HG03439 (cell line): ENCODE results near the gene RND3.

Source experiments
- ATAC-seq: cut with Tn5 transposase; IDR thresholded peaks from one replicate; pipeline ENCODE4 v1.9.1; 2021; ENCODE audit warnings: mild to moderate bottlenecking, moderate library complexity; ENCODE audit not compliant: unreplicated experiment

Gene RND3

DNA sequence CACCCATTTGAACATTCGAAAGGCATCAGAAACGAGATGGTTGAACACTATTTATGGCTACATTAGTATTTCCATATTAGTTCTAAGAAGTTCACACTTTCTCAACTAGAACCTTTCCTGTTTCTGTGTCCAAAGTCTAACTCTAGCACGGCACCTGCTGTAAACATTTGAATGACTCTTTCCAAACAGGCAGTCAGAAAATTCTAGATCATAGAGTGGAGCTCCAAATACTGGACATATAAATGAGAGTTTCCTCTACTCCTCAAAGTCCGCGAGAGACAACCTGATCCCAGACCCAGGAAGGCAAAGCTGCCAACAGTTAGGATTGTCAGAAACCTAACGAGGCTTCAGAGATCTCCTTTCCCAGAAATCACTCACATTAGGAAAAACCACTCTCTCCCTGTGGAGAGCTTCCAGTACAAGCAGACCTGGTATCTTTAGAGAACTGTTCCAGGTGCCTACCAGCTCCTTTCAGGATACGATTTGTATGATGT is 10.6 kb downstream of the RND3 start:
- ATAC-seq: no peak

DNA sequence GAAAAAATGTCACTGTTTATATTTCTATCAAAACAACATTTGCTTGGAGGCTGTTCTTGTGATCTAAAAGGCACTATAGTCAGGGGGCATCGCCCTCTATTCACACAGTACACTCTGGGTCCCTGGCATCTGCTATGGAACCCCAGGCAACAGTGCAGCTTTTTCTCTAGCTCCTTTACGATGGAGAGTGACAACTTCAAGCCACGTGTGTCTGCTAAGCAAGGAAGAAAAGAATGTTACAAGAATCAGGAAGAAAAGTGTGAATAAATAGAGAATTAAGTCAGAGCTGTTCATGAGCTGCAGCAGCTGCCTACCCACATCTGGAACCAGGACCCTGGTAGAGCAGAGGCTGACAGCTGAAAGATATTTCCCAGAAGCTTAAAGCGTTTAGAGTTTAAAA is 11.2 kb downstream of the RND3 start:
- no peak for ATAC-seq

DNA sequence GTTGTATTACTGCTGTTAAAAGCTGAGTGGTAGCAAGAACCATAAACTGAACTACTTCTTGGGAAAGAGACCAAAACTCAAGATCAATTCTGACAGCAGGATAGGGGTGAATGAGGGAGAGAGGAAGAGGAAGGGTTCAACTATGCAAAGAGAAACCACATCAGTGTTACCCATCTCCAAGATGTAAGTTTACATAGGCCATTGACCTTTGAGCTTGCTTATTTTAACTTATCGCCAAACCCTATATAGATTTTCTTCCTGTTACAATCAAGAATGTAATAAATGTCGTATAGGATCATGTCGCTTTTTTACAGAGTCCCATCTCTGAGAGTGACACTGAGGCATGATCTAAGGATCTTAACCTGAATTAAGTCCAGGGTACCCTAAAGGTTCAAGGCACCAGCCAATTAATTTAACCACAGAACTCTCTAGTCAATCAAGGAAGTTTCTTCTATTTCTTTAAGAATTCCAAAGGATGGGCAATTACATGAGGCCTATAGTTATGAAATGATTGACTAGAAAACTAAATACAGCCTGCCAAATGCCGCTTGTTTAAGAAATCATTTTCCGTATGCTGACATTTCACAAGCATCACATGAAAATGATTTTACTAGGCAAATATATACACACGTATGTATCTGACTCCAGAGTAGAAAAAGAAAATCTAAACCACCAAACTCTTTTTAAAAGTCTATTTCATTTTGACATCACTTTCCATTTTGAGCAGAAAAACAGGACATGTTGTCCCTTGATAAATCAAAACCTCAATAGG is 11.8 kb downstream of the RND3 start:
- no peak for ATAC-seq

DNA sequence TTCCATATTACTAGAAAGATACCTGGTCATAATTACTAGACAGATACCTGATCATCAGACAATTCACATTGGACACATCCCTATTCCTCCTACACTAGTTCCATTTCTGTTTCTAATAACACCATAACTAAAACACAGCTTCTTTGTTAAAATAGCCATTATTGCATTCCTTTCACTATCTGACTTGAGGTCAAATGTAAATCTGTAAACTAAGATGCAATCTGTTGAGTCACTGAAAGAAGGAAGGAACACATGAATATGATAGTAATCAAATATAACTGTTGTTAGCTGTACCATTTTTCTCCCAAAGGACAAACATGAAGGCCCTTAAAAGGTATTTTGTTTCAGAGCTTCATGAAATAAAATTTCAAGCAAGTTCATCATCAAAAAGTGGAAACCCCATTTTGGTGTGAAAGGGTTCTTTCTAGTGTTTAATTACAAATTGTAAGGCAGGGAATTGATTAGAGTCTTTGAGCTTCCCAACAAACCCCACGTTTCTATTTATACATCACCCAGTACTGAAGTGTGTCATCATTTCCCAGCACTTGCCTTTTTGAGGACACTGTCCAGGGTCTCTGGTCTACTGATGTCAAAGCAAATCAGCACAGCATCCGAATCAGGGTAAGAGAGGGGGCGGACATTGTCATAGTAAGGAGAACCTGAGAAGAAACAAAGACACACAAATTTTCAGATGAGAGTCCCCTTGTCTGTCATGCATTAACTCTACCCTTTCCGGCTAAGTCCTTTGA is 13.0 kb downstream of the RND3 start:
- ATAC-seq: no peak

- no peak for ATAC-seq
These were observed 13.7 kb downstream of the RND3 start for GRCh38 chr2:150473767-150474166.

DNA sequence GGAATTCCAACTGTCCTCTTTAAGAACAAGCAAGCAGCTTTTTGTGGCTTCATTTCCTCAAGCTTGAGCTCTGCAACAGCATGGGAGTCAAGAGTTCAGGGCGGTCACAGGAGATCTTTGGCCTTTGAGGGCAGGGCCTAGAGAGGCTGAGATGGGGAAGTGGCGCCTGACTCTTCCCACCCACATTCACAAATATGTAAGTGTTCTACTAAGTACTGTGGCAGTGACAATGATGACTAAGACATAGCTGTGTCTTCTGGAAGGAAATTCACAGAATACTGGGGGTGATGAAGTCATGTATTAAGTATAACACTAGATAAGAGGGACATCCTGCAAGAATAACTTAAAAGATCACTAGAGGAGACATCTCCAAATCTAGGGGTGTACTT is 15.0 kb downstream of the RND3 start:
- ATAC-seq: peak; percentile 61

DNA sequence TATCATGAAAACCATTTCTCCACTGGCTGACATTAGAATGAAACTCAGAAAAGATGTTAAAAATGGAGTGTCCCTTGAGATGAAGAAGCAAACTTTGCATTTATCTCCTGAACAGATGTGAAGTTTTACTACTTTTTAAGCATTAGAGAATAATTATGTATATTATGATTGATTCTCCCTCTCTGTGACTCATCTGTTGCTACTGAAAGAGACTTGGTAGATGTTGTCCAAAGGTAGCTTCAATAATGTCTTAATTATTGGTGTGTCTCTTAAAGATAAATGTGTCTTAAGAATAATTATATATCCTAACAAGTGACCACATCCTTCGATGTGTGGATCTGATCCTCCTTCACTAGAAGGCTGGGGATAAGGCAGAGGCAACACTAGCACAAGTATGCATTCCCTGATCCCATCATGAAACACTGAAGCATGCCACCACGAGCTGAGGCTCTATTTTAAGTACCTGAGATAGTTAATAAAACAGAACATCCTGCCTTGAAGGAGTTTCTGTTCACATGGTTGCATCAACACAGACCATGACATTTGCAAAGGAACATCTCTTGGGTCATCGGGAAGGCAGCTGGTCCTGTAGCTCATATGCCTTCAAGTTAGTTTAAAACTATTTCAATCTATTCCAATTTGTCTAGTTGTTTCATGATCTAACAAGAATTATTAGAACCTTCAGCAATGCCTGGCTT is 15.5 kb downstream of the RND3 start:
- no peak for ATAC-seq

- no peak for ATAC-seq
These were observed 17.0 kb downstream of the RND3 start for GRCh38 chr2:150470435-150470834.

DNA sequence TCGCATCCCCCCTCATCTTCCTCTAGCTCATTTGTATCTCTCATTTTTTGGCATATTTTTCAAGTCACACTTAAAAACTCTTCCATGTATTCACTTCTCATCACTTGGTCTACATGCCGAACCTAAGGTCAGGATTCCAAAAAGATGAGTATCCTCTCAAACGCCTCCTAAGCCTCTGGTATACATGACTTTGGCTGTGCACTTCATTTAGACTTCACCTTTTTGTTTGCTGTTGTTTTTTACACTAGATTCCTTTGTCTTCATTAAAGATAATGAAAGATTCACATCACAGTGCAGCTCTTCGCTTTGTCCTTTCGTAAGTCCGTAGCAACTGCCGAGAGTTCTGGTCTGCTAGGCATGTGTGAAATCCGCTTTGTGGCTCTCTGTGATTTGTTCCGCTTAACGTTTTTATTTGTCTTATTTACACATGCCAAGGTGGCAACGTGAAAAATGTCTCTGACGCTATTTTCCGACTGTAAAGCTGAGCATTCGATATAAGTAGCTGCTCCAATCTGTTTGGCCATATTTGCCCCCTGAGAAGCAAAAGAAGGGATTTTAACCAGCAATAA is 17.7 kb downstream of the RND3 start:
- ATAC-seq: no peak

DNA sequence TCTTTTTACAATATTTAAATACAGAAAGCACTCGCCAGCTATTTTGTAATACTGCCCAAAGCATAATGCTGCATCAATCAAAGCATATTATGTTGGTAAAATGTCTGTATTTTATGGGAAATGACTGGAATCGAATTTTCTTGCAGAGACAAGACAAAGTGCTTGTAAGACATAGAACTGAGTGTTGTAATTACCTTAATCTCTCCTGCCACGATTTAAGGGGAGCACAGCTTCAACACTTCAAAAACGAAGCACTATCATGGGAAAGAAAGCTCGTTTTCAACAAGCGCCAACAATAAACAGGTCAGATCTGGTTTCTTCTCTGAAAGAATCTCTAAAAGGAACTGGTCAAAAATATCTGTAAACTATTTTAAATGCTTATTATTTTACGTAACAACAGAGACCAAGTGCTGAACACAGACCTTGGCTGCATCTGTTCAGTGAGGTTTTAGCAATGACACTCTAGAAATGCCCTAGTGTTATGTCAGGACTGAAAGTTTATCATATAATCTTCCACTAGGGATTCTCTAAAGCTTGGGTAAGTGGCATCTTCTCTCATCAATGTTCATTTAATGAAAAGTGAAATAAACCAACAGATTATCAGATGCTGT is 19.0 kb downstream of the RND3 start:
- ATAC-seq: no peak

GRCh38 chr2:150467621-150467963 is 19.9 kb downstream of the RND3 start:
- ATAC-seq: no peak

DNA sequence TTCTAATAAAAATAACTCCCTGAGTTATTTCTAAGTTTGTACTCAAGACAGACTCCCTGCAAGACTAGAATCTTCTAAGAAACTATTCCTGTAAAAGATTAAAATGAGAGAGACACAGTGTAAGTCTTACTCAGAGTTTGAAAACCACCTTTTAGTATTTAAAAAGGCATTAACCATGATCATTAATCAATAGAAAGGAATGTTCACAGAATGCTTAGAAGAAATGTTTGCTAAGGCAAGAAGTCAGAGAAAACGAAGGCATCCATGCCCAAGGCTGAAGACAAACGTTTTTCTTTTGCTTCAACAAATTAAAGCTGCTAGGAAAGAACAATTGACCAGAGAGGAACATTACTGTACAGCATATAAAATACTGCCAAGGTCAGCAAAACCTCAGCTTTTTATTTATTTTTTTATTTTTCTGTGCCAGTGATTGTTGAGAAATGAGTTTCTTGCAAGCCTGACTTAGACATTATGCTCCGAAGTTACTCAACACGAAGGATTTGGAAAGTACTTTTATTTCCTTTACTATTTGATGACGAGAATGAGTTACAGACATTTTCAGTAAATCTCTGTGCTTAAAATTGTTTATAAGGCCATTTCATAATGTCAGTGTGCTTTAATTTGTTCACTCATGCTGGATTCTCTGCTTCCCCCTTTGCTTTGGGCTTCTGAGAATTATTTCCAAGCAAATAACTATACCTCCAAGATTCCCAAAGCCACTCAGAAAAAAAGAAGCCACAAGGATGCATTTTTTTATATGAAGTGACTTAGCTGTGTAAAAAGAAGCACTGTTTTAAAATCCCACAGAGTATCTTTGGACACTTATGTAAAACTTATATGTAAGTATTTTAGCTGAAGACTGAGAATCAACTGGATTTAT is 20.5 kb downstream of the RND3 start:
- no peak for ATAC-seq

DNA sequence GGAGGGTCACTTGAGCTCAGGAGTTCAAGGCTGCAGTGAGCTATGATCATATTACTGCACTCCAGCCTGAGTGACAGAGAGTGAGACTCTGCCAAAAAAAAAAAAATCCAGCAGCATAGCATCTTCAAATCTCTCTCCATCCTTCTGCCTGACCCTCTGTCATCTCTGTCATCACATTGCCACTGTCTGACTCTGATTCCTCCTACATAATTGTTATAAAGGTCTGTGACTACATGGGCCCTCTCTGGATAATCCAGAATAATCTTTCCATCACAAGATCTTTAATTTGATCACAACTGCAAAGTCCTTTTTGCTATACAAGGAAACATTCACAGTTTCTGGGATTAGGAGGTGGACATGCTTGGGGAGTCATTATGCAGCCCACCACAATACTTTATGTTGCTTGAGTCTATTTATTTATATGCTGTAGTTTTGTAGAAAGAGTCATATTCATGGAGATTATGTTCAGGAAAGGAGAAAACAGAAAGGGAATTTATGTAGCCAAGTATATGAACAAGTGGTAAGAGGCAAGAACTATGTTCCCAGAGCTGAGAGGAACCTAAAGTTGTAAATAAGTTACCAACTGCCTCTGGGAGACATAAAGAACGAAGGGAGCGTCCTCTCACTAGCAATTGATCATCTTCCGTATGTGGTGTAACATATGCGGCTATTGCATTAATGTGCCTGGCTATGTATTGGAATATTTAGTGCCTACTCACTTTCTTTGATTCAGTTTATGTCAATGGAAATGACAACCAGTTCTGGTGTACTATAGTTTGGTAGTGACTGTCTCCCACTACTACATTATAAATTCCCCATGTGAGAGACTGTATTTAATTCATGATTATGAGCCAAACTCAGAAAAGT is 21.5 kb downstream of the RND3 start:
- no peak for ATAC-seq

GRCh38 chr2:150464986-150465385 is 22.5 kb downstream of the RND3 start:
- no peak for ATAC-seq

DNA sequence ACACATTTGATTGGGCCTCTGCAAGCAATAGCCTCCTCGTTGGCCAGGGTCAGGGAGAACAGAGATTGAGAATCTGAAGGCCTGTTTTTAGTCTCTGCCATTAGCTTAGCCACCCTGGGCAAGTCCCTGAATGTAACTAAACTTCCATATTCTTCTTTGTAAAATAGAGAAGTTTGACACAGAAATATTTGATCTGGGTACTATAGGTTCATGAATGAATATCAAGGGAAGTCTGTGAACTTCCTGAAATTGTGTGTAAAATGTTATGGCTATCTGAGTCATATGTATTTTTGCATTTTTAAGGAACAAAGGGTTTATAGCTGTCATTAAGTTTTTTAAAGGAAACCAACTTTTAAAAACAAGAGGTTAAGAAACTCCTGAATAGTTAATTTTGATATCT is 23.2 kb downstream of the RND3 start:
- no peak for ATAC-seq

- ATAC-seq: no peak
These were observed 24.7 kb downstream of the RND3 start for GRCh38 chr2:150462770-150463169.

DNA sequence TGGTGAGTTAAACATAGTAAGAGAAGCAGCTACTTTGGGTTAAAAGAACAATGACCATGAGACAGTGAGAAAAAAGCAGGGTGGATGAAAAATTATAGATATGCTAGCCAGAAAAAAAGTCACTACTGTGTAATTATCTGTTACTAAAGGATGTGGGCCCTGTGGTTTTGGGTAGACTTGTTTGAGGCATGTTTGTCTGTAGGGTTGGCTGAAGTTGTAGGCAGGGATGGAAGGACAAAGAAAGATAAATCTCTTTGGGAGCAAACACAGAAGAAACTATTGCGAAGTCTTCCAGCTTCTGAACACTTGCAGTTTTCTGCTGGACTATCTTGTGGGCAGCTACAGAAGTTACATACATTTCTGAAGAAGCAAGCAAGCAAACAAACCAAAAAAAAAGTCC is 28.2 kb downstream of the RND3 start:
- no peak for ATAC-seq

DNA sequence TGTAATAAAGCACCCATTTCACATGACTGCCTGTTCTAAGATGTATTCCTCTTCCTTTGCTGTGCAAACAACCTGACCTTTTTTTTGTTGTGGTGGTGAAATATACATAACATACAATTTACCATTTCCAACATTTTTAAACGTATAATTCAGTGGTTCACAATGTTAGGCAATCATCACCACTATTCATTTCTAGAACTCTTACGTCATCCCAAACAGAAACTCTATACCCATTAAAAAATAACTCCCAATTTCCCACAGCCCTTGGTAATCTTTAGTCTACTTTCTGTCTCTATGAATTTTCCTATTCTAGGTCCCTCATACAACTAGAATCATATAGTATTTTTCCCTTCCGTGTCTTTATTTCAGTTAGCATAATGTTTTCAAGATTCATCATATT is 36.7 kb downstream of the RND3 start:
- ATAC-seq: no peak

- ATAC-seq: no peak
These were observed 37.6 kb downstream of the RND3 start for GRCh38 chr2:150449856-150450255.
